Suprapubic skin (tissue), 4 donors: Measurements from ENCODE around the gene CDK9. TPM values are rescaled to one million over a fixed set of nuclear protein-coding genes. Genes with fewer than 3 reads are reported as not detected.

Source experiments
- DNase-seq, 2 donors: peaks; one replicate each; pipeline ENCODE4 v3.0.0-alpha.2; 2019; ENCODE audit warnings: low spot score in 2 of 2
- H3K27ac ChIP-seq: fragments of 200-600 bp; sonication (generic); one replicate; pipeline ENCODE4 v1.5.1; 2019
- H3K27me3 ChIP-seq: fragments of 200-600 bp; sonication (generic); one replicate; pipeline ENCODE4 v1.5.1; 2019
- H3K36me3 ChIP-seq: fragments of 200-600 bp; sonication (generic); one replicate; pipeline ENCODE4 v1.5.1; 2019
- H3K4me1 ChIP-seq: fragments of 200-600 bp; sonication (generic); one replicate; pipeline ENCODE4 v1.5.1; 2019
- H3K4me3 ChIP-seq: fragments of 200-600 bp; sonication (generic); one replicate; pipeline ENCODE4 v1.5.1; 2019; ENCODE audit warnings: mild to moderate bottlenecking
- H3K9me3 ChIP-seq: fragments of 200-600 bp; sonication (generic); one replicate; pipeline ENCODE4 v1.5.1; 2019
- EP300 ChIP-seq: sonication (generic); formaldehyde crosslinking; IDR thresholded peaks from one replicate; pipeline ENCODE4 v1.6.1; 2017; ENCODE audit warnings: antibody characterized with exemption
- POLR2A ChIP-seq, 2 donors: fragments of 450-650 bp; IDR thresholded peaks; one replicate each; pipeline ENCODE4 v1.6.1; 2017; ENCODE audit warnings: antibody characterized with exemption in 2 of 2, mild to moderate bottlenecking in 2 of 2, moderate library complexity in 2 of 2
- POLR2AphosphoS5 ChIP-seq, 3 donors: sonication (generic); formaldehyde crosslinking; IDR thresholded peaks; one replicate each; pipeline ENCODE4 v1.6.1; 2017; ENCODE audit warnings: antibody characterized with exemption in 3 of 3
- WGBS: methylation state at CpG from one replicate; pipeline ENCODE4 v1.1.5; 2018; 5-methylcytosine and 5-hydroxymethylcytosine counted together
- total RNA-seq, 4 donors: library from RNA; depleted of rRNA; stranded (reverse); fragments of >200 nt; gene quantifications; one replicate each; pipeline ENCODE4 v1.1.0, GENCODE V29; 2016
- TF ChIP-seq, protein P1 (sequence below), 2 donors: fragments of 200-600 bp in 1 of 2; fragments of 450-650 bp in 1 of 2; sonication (generic) in 1 of 2; IDR thresholded peaks; one replicate each; pipeline ENCODE4 v1.5.1; 2016 to 2019; ENCODE audit warnings: antibody characterized with exemption in 2 of 2, mild to moderate bottlenecking in 1 of 2, moderate library complexity in 1 of 2

Gene CDK9
- total RNA-seq, 4 donors from 2014 or later = 57.2 to 119 (median 72.7) TPM

DNA sequence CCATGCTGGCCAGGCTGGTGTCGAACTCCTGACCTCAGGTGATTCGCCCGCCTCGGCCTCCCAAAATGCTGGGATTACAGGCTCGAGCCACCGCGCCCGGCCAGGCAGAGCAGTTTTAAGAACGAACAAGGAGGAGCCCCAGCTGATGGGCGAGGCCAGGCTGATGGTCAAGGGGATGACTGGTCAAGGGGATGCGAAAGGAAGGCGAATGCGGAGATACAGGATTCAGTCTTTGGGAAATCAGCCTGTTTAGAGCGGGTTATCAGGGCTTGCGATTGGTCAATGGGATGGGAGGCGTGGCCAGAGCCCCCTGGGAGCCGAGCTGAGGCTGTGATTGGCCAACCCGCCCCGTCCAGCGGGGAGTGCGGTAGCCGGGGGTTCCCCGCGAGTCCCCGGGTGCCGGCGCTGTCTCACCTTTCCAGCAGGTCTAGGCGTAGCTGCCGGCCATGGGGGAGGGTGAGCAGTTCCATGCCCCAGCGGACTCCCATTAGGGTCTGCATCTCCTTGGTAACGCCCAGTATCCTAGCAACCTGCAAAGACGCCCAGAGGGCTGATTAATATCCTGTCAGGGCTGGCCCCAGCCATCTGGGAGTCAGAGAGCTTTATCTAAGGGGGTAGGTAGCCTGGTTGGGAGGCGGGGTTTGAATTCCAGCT, 43.3 kb upstream of the CDK9 start:
- DNase-seq = peak in 1 of 2 donors; percentile 86
- 75% methylated on average over 29 of the region's 33 CpGs for WGBS
- Histone ChIP-seq H3K27ac (peak overlapping the region; percentile 84), H3K9me3 (no peaks in the 10 kb centered on the region), H3K36me3 (peaks cover 9% of the 10 kb centered on the region), H3K4me3 (peak overlapping the region; percentile 26), H3K4me1 (peaks cover 39% of the 10 kb centered on the region), H3K27me3 (no peaks in the 10 kb centered on the region)
- TF ChIP-seq POLR2AphosphoS5 (IDR thresholded peaks at IDR 0.05) (no peak), POLR2A (IDR thresholded peaks at IDR 0.05) (no peak), EP300 (no peak)
- TF ChIP-seq, protein P1, sequence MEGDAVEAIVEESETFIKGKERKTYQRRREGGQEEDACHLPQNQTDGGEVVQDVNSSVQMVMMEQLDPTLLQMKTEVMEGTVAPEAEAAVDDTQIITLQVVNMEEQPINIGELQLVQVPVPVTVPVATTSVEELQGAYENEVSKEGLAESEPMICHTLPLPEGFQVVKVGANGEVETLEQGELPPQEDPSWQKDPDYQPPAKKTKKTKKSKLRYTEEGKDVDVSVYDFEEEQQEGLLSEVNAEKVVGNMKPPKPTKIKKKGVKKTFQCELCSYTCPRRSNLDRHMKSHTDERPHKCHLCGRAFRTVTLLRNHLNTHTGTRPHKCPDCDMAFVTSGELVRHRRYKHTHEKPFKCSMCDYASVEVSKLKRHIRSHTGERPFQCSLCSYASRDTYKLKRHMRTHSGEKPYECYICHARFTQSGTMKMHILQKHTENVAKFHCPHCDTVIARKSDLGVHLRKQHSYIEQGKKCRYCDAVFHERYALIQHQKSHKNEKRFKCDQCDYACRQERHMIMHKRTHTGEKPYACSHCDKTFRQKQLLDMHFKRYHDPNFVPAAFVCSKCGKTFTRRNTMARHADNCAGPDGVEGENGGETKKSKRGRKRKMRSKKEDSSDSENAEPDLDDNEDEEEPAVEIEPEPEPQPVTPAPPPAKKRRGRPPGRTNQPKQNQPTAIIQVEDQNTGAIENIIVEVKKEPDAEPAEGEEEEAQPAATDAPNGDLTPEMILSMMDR (IDR thresholded peaks at IDR 0.05) = no peak

DNA sequence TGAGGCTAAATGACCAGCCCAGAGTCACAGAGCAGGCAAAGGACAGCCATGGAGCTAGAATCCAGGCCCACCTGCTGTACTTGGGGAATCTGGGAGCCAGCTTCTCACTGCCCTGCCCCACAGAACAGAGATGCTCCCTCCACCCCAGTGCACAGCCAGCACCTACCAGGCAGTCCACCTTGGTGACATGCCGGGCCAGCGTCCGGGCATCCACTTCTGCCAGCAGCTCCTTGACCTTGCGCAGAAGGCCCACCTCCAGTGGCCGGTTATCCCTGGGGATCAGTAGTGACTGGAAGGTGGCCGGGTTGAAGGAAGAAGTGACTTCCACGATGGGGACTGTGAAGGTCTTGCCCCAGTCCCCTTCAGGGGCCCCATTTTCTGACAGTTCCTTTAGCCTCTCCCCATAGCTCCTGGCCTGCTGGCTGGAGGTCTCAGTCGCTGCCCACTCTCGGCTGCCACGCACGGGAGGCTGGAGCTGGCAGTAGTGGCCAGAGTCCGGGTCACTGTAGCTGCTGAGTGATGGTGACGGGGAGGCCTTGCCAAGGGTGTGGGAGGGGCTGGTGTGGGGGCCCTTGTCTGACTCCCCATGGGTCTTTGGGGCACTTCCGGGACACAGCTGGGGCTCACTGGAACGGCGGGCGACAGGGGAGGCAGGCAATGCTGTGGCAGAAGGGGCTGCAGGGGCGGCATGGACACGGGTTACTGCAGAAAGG, 41.3 kb upstream of the CDK9 start:
- H3K27me3 ChIP-seq = no peaks in the 10 kb centered on the region
- TF ChIP-seq POLR2A (IDR thresholded peaks at IDR 0.05) = no peak
- no peak for TF ChIP-seq EP300
- TF ChIP-seq, protein P1 (IDR thresholded peaks at IDR 0.05) = no peak
- no peak for TF ChIP-seq POLR2AphosphoS5 (IDR thresholded peaks at IDR 0.05)
- no peak overlapping the region for H3K27ac ChIP-seq
- no peak for DNase-seq
- WGBS = 82% methylated on average over 6 of the region's 19 CpGs
- H3K4me1 ChIP-seq = peaks cover 39% of the 10 kb centered on the region
- no peak overlapping the region for H3K4me3 ChIP-seq
- H3K9me3 ChIP-seq = no peaks in the 10 kb centered on the region
- H3K36me3 ChIP-seq = peaks cover 13% of the 10 kb centered on the region

DNA sequence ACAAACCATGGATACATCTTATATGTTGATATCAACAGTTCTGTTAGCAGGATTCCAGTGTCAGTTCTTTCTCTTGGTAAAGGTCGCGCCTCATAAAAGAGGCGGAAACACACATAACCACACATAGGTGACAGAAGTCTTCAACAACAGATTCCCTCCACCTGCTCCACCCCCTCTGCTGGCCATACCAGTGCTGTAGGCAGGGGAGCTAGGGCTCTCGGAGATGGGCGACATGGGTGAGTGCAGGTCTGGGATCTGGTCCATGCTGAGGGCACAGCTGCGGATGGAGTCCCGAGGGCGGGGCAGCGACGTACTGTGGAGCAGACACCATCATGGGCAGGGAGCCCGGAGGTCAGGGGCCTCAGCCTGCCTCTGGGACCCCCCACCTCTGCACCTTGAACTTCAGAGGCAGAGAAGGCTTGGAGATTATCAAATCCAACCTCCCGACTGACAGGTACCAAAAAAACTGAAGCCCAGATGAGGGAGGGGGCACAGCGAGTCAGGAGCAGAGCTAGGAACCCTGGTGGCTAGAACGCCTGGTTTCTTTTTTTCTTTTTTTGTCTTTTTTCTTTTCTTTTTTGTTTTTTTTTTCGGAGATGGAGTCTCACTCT, 38.8 kb upstream of the CDK9 start:
- WGBS = 82% methylated on average over 14 of the region's 15 CpGs
- H3K27me3 ChIP-seq = no peaks in the 10 kb centered on the region
- no peak for DNase-seq
- peaks cover 16% of the 10 kb centered on the region for H3K4me1 ChIP-seq
- H3K27ac ChIP-seq = no peak overlapping the region
- no peak overlapping the region for H3K4me3 ChIP-seq
- no peaks in the 10 kb centered on the region for H3K9me3 ChIP-seq
- TF ChIP-seq EP300 = no peak
- TF ChIP-seq, protein P1 (IDR thresholded peaks at IDR 0.05) = no peak
- no peak for TF ChIP-seq POLR2A (IDR thresholded peaks at IDR 0.05)
- no peak for TF ChIP-seq POLR2AphosphoS5 (IDR thresholded peaks at IDR 0.05)
- H3K36me3 ChIP-seq = peaks cover 20% of the 10 kb centered on the region

DNA sequence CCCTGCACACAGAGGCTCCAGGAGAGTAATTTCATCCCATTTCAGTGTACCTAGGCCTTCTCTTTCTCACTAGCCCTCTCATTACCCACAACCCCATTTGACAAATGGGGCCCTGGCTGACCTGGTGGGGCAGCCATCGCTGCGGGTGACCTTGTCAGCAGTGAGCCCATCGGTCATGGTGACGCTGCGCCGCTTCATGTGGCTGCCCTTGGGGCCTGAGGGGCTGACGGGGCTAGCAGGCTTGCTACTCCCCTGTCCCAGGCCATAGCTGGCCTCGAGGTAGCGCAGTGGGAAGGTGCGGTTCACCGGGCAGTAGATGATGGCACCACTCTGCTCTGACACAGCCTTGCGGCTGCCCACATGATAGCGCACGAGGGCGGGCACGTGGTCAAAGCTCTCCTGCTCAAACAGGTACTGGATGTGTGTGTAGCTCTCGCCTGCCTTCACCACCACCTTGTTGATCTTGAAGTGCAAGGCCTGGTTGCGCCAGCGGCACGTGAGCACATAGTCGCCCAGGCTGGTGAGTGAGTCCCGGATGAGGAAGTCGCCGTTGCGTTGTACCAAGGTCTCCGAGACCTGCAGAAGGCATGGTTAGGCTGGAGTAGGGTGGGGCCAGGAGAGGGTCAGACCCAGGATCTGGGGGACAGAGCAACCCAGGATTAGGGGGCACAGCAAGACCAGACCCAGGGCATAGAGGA, 36.6 kb upstream of the CDK9 start:
- 94% methylated on average over 18 of the region's 26 CpGs for WGBS
- Histone ChIP-seq H3K36me3 (peaks cover 20% of the 10 kb centered on the region), H3K4me1 (peaks cover 6% of the 10 kb centered on the region), H3K27me3 (peaks cover 14% of the 10 kb centered on the region), H3K9me3 (no peaks in the 10 kb centered on the region), H3K27ac (no peak overlapping the region), H3K4me3 (no peak overlapping the region)
- no peak for TF ChIP-seq EP300
- TF ChIP-seq POLR2A (IDR thresholded peaks at IDR 0.05) = no peak
- TF ChIP-seq, protein P1 (IDR thresholded peaks at IDR 0.05) = no peak
- no peak for TF ChIP-seq POLR2AphosphoS5 (IDR thresholded peaks at IDR 0.05)
- no peak for DNase-seq
